Measurements from ENCODE around the gene RMRP. TPM values are rescaled to one million over a fixed set of nuclear protein-coding genes. Genes with fewer than 3 reads are reported as not detected.

RMRP gene
- total and polyA plus RNA-seq, 4 donors, result 44.8 to 39,735 (median 15,277) TPM

DNA sequence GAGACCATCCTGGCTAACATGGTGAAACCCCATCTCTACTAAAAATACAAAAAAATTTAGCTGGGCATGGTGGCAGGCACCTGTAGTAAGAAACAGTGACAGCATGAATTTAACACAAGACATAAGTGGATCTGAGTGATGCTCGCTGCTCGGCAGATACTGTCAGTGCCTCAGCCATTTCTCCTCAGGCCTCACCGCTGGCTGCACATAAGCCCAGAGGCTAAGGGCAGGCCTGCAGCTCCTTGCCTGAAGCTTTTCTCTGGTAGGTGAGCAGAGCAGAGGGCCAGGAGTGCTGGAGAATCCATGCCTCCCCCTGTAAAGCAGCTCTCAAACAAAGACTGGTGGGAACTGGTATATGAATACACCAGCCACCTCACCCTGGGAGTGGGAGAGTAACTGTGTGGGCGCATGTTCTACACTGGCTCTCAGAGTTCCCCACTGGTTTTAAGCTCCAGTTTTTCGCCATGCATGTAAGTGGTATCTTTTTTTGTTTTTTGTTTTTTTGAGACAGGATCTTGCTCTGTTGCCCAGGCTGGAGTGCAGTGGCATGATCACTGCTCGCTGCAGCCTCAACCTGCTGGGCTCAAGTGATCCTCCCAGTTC, 29.3 kb downstream of the RMRP start:
- H3K36me3 ChIP-seq (ENCODE audit: control insufficient read depth in 4 of 4, insufficient read depth in 4 of 4, low read length in 4 of 4), result no peaks in the 10 kb centered on the region
- TF ChIP-seq, protein P1, sequence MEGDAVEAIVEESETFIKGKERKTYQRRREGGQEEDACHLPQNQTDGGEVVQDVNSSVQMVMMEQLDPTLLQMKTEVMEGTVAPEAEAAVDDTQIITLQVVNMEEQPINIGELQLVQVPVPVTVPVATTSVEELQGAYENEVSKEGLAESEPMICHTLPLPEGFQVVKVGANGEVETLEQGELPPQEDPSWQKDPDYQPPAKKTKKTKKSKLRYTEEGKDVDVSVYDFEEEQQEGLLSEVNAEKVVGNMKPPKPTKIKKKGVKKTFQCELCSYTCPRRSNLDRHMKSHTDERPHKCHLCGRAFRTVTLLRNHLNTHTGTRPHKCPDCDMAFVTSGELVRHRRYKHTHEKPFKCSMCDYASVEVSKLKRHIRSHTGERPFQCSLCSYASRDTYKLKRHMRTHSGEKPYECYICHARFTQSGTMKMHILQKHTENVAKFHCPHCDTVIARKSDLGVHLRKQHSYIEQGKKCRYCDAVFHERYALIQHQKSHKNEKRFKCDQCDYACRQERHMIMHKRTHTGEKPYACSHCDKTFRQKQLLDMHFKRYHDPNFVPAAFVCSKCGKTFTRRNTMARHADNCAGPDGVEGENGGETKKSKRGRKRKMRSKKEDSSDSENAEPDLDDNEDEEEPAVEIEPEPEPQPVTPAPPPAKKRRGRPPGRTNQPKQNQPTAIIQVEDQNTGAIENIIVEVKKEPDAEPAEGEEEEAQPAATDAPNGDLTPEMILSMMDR (IDR thresholded peaks at IDR 0.05; ENCODE audit: control extremely low read depth, extremely low read depth), result no peak
- H3K9ac ChIP-seq (ENCODE audit: insufficient read depth in 1 of 2, low read length in 2 of 2), result no peak overlapping the region
- H3K4me3 ChIP-seq, result no peak overlapping the region
- WGBS, 2 donors, result 96 to 99% methylated on average over 6 of the region's 6 CpGs
- H3K27me3 ChIP-seq (ENCODE audit: control insufficient read depth in 3 of 3, insufficient read depth in 3 of 3, low read length in 2 of 3), result no peaks in the 10 kb centered on the region
- no peak for DNase-seq
- H3K27ac ChIP-seq (ENCODE audit: low read depth in 1 of 2, low read length in 1 of 2), result no peak overlapping the region
- H3K9me3 ChIP-seq (ENCODE audit: control insufficient read depth in 4 of 4, insufficient read depth in 3 of 4, low read length in 3 of 4), result no peaks in the 10 kb centered on the region
- peaks cover 0 to 1% (median 0%) of the 10 kb centered on the region in 5 donors for H3K4me1 ChIP-seq (ENCODE audit: control insufficient read depth in 5 of 5, insufficient read depth in 5 of 5, low read length in 5 of 5)
- ATAC-seq (ENCODE audit: insufficient read depth, low FRiP score), result no peak

DNA sequence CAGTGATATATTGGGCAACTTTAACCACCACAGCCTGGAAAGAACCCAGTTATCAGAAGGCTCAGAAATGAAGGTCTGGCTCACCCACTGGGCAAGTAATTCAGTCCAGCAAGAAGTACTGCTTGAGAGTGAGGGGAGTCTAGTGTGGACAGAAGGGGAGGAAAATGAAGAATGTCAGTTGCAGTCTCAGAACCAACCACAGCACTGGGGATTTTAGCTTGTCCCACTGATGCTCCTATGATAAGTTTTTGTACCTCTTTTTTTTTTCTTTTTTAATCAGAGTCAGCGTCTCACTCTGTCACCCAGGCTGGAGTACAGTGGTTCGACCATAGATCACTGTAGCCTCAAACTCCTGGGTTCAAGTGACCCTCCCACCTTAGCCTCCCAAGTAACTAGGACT, 30.2 kb downstream of the RMRP start:
- Histone ChIP-seq H3K27ac (ENCODE audit: low read depth in 1 of 2, low read length in 1 of 2) (no peak overlapping the region), H3K27me3 (ENCODE audit: control insufficient read depth in 3 of 3, insufficient read depth in 3 of 3, low read length in 2 of 3) (no peaks in the 10 kb centered on the region), H3K4me3 (no peak overlapping the region), H3K9me3 (ENCODE audit: control insufficient read depth in 4 of 4, insufficient read depth in 3 of 4, low read length in 3 of 4) (no peaks in the 10 kb centered on the region), H3K4me1 (ENCODE audit: control insufficient read depth in 5 of 5, insufficient read depth in 5 of 5, low read length in 5 of 5) (peaks cover 0 to 1% (median 0%) of the 10 kb centered on the region in 5 donors), H3K9ac (ENCODE audit: insufficient read depth in 1 of 2, low read length in 2 of 2) (no peak overlapping the region), H3K36me3 (ENCODE audit: control insufficient read depth in 4 of 4, insufficient read depth in 4 of 4, low read length in 4 of 4) (no peaks in the 10 kb centered on the region)
- no peak for ATAC-seq (ENCODE audit: insufficient read depth, low FRiP score)
- DNase-seq, result no peak
- 90 to 98% methylated on average over 2 of the region's 2 CpGs for WGBS, 2 donors
- TF ChIP-seq, protein P1 (IDR thresholded peaks at IDR 0.05; ENCODE audit: control extremely low read depth, extremely low read depth), result no peak

DNA sequence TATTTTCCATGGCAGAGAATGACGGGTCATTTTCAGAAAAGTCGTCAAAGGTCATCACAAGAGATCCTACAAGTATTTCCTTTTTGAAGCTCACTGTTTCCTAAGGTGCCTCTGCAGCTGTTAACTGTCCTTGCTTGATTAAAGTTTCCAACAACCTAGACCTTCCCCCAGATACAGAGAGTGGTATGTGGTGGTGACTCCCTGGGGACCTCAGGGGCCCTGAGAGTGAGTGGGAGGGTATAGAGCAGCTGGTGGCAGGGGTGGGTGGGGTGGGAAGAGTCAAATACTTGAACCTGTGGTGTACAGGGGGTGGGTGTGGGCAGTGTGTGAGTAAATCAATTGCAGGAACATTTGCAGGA, 38.0 kb downstream of the RMRP start:
- H3K27me3 ChIP-seq (ENCODE audit: control insufficient read depth in 3 of 3, insufficient read depth in 3 of 3, low read length in 2 of 3), result peaks cover 0 to 17% (median 16%) of the 10 kb centered on the region in 3 donors
- no peaks in the 10 kb centered on the region for H3K36me3 ChIP-seq (ENCODE audit: control insufficient read depth in 4 of 4, insufficient read depth in 4 of 4, low read length in 4 of 4)
- no peak overlapping the region for H3K27ac ChIP-seq (ENCODE audit: low read depth in 1 of 2, low read length in 1 of 2)
- H3K4me1 ChIP-seq (ENCODE audit: control insufficient read depth in 5 of 5, insufficient read depth in 5 of 5, low read length in 5 of 5), result peaks cover 0 to 7% (median 0%) of the 10 kb centered on the region in 5 donors
- DNase-seq (no peak), ATAC-seq (ENCODE audit: insufficient read depth, low FRiP score) (no peak)
- no peaks in the 10 kb centered on the region for H3K9me3 ChIP-seq (ENCODE audit: control insufficient read depth in 4 of 4, insufficient read depth in 3 of 4, low read length in 3 of 4)
- no peak overlapping the region for H3K4me3 ChIP-seq
- no peak overlapping the region for H3K9ac ChIP-seq (ENCODE audit: insufficient read depth in 1 of 2, low read length in 2 of 2)
- TF ChIP-seq, protein P1 (IDR thresholded peaks at IDR 0.05; ENCODE audit: control extremely low read depth, extremely low read depth), result no peak
- 31 to 48% methylated on average over 2 of the region's 2 CpGs for WGBS, 2 donors

All from lung (tissue), 12 donors.